Muscle of arm (tissue), 12 donors: ENCODE data around the gene FNIP2. TPM values are rescaled to one million over a fixed set of nuclear protein-coding genes. Genes with fewer than 3 reads are reported as not detected.
"Not testable (repeated sequence)": the region's sequence is repeated elsewhere in the genome, so short reads cannot be mapped to it uniquely, and the experiment has no call there.

ENCODE experiments used
- DNase-seq: peaks from one replicate; pipeline ENCODE4 v3.0.0-alpha.2; 2013
- polyA plus RNA-seq, 12 donors: library from polyadenylated mRNA; unstranded; fragments of 120-200 nt; gene quantifications; one replicate each; pipeline ENCODE4 v1.2.1, GENCODE V29; 2013; ENCODE audit not compliant: insufficient read length in 12 of 12

Gene FNIP2
- polyA plus RNA-seq, 12 donors = 12.3 to 17.2 (median 15.7) TPM; not detected in 1

DNA sequence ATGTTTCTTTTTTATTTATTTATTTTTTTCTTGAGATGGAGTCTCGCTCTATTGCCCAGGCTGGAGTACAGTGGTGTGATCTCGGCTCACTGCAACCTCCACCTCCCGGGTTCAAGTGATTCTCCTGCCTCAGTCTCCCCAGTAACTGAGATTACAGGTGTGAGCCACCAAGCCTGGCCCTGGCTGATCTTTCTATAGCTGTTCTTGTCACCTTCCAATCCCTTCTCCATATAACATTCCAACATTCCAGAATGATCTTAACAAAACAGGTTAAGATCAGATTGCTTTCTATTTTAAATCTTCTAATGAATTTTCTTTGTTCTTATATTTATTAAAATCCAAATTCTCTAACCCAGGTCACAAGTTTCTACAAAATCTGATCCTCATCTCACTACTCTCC is 188.1 kb downstream of the FNIP2 start:
- not testable (repeated sequence) for DNase-seq

Other genes with a start within 250 kb of the FNIP2 start
- gene RXFP1, start 247.1 kb upstream of the FNIP2 start, polyA plus RNA-seq = under 1 TPM in 10 of 12 donors, not detected in 2; 0.05 to 0.48 (median 0.13) TPM
- gene C4orf46, start 97.1 kb upstream of the FNIP2 start, polyA plus RNA-seq = 10 to 100 TPM in 11 of 12 donors, not detected in 1; 13.9 to 27.0 (median 20.6) TPM
- gene ETFDH, start 96.7 kb upstream of the FNIP2 start, polyA plus RNA-seq = 10 to 100 TPM in 11 of 12 donors, not detected in 1; 16.0 to 34.4 (median 24.2) TPM
- gene PPID, start 45.6 kb upstream of the FNIP2 start, polyA plus RNA-seq = 10 to 100 TPM in 11 of 12 donors, not detected in 1; 43.1 to 69.7 (median 57.8) TPM